Stomach (tissue), 9 donors: ENCODE data around the gene ANGEL1. TPM values are rescaled to one million over a fixed set of nuclear protein-coding genes. Genes with fewer than 3 reads are reported as not detected.

Experiments
- DNase-seq, 2 donors: peaks; one replicate each; pipeline versions ENCODE4 v3.0.0 to v3.0.0-alpha.2; 2013 to 2019
- H3K27ac ChIP-seq, 5 donors: fragments of 200-600 bp in 4 of 5; sonication (generic) in 4 of 5; one replicate each; pipeline ENCODE4 v1.5.1; 2013 to 2019; ENCODE audit warnings: mild to moderate bottlenecking in 1 of 5, moderate library complexity in 1 of 5
- H3K27me3 ChIP-seq, 3 donors: fragments of 200-600 bp; sonication (generic); one replicate each; pipeline ENCODE4 v1.5.1; 2017 to 2019; ENCODE audit warnings: mixed run types in 1 of 3
- H3K36me3 ChIP-seq, 4 donors: fragments of 200-600 bp; sonication (generic); 1 replicate in 3 of 4; 2 replicates in 1 of 4; pipeline ENCODE4 v1.5.1; 2016 to 2019
- H3K4me1 ChIP-seq, 4 donors: fragments of 200-600 bp; sonication (generic); one replicate each; pipeline ENCODE4 v1.5.1; 2016 to 2019
- H3K4me3 ChIP-seq, 4 donors: fragments of 200-600 bp; sonication (generic) in 3 of 4; one replicate each; pipeline ENCODE4 v1.5.1; 2016 to 2019; ENCODE audit warnings: mild to moderate bottlenecking in 1 of 4
- H3K9me3 ChIP-seq, 4 donors: fragments of 200-600 bp; sonication (generic); one replicate each; pipeline ENCODE4 v1.5.1; 2016 to 2019
- CTCF ChIP-seq, 7 experiments: fragments of 450-650 bp in 4 of 7; fragments of 200-600 bp in 3 of 7; sonication (generic) in 3 of 7; IDR thresholded peaks; one replicate each; pipeline ENCODE4 v1.5.1; 2016 to 2019; ENCODE audit warnings: antibody characterized with exemption in 7 of 7, control low read depth in 2 of 7, mild to moderate bottlenecking in 1 of 7
- EP300 ChIP-seq: sonication (generic); formaldehyde crosslinking; IDR thresholded peaks from one replicate; pipeline ENCODE4 v1.6.1; 2017; ENCODE audit warnings: antibody characterized with exemption
- POLR2A ChIP-seq, 4 donors: fragments of 450-650 bp; IDR thresholded peaks; one replicate each; pipeline ENCODE4 v1.6.1; 2016; ENCODE audit warnings: antibody characterized with exemption in 4 of 4, control low read depth in 2 of 4, mild to moderate bottlenecking in 1 of 4, moderate library complexity in 1 of 4
- POLR2AphosphoS5 ChIP-seq, 3 donors: sonication (generic); formaldehyde crosslinking; IDR thresholded peaks; one replicate each; pipeline ENCODE4 v1.6.1; 2016; ENCODE audit warnings: antibody characterized with exemption in 3 of 3
- WGBS, 5 donors: extraction: QIAGEN DNeasy Blood & Tissue Kit in 3 of 5; methylation state at CpG; one replicate each; pipeline versions ENCODE4 v1.1.5 to v1.1.7; 2013 to 2018; 5-methylcytosine and 5-hydroxymethylcytosine counted together
- intact Hi-C: fragments of 100-400 bp; cut with DNase I; formaldehyde crosslinking; loops from one replicate; pipeline ENCODE4 v1.15.1; 2023; ENCODE audit warnings: low total_unique reads
- polyA plus RNA-seq, 3 donors: library from polyadenylated mRNA; stranded (reverse); fragments of 200-250 nt; gene quantifications; one replicate each; pipeline ENCODE4 v1.2.3, GENCODE V29; 2013
- total RNA-seq, 5 donors: library from RNA; depleted of rRNA; stranded (reverse); fragments of >200 nt; gene quantifications; one replicate each; pipeline versions ENCODE4 v1.1.0 to v1.2.3, GENCODE V29; 2014 to 2016
- donor health status: healthy with polysubstance abuse.
- donor health status: Bipolar disorder and iron deficiency.
- donor health status: healthy.

Gene ANGEL1
- total and polyA plus RNA-seq, 8 donors = 2.3 to 32.6 (median 12.7) TPM

GRCh38 chr14:76779221-76780057 lies 33.2 kb downstream of the ANGEL1 start:
- DNase-seq = no peak
- intact Hi-C loops = no loop called here
- WGBS, 5 donors = 87 to 94% (median 90%) methylated on average over 6 to 7 of the region's 7 CpGs
- H3K27ac ChIP-seq = no peak overlapping the region
- peaks cover 0 to 31% (median 6%) of the 10 kb centered on the region in 4 donors for H3K4me1 ChIP-seq
- no peak overlapping the region for H3K4me3 ChIP-seq
- H3K9me3 ChIP-seq = no peaks in the 10 kb centered on the region
- TF ChIP-seq POLR2AphosphoS5 (IDR thresholded peaks at IDR 0.05) (no peak), POLR2A (IDR thresholded peaks at IDR 0.05) (no peak), CTCF (IDR thresholded peaks at IDR 0.05) (no peak), EP300 (no peak)
- H3K36me3 ChIP-seq = peaks cover 0 to 41% (median 36%) of the 10 kb centered on the region in 4 donors
- no peaks in the 10 kb centered on the region for H3K27me3 ChIP-seq

GRCh38 chr14:76778546-76779215 lies 34.0 kb downstream of the ANGEL1 start:
- H3K4me1 ChIP-seq = peaks cover 0 to 37% (median 8%) of the 10 kb centered on the region in 4 donors
- H3K27me3 ChIP-seq = no peaks in the 10 kb centered on the region
- H3K4me3 ChIP-seq = no peak overlapping the region
- no peaks in the 10 kb centered on the region for H3K9me3 ChIP-seq
- H3K36me3 ChIP-seq = peaks cover 0 to 37% (median 31%) of the 10 kb centered on the region in 4 donors
- DNase-seq = no peak
- intact Hi-C loops = no loop called here
- TF ChIP-seq EP300 (no peak), POLR2A (IDR thresholded peaks at IDR 0.05) (no peak), CTCF (IDR thresholded peaks at IDR 0.05) (no peak), POLR2AphosphoS5 (IDR thresholded peaks at IDR 0.05) (no peak)
- no peak overlapping the region for H3K27ac ChIP-seq
- 82 to 86% (median 86%) methylated on average over 15 to 16 of the region's 16 CpGs for WGBS, 5 donors

GRCh38 chr14:76777721-76778120 lies 35.0 kb downstream of the ANGEL1 start:
- DNase-seq = no peak
- WGBS, 5 donors = 72 to 89% (median 83%) methylated on average over 9 of the region's 9 CpGs
- Histone ChIP-seq H3K27ac (peak overlapping the region in 1 of 5 donors; percentile 34), H3K27me3 (no peaks in the 10 kb centered on the region), H3K4me1 (peaks cover 0 to 42% (median 13%) of the 10 kb centered on the region in 4 donors), H3K9me3 (no peaks in the 10 kb centered on the region), H3K36me3 (peaks cover 0 to 37% (median 22%) of the 10 kb centered on the region in 4 donors), H3K4me3 (no peak overlapping the region)
- intact Hi-C loops = no loop called here
- TF ChIP-seq POLR2A (IDR thresholded peaks at IDR 0.05) (no peak), EP300 (no peak), CTCF (IDR thresholded peaks at IDR 0.05) (no peak), POLR2AphosphoS5 (IDR thresholded peaks at IDR 0.05) (no peak)

- intact Hi-C loops = no loop called here
- Histone ChIP-seq H3K27me3 (no peaks in the 10 kb centered on the region), H3K36me3 (peaks cover 0 to 27% (median 11%) of the 10 kb centered on the region in 4 donors), H3K9me3 (no peaks in the 10 kb centered on the region), H3K4me3 (no peak overlapping the region), H3K4me1 (peaks cover 0 to 37% (median 13%) of the 10 kb centered on the region in 4 donors), H3K27ac (no peak overlapping the region)
- DNase-seq = no peak
- TF ChIP-seq POLR2AphosphoS5 (IDR thresholded peaks at IDR 0.05) (no peak), POLR2A (IDR thresholded peaks at IDR 0.05) (no peak), EP300 (no peak), CTCF (IDR thresholded peaks at IDR 0.05) (no peak)
- WGBS, 5 donors = 71 to 84% (median 77%) methylated on average over 9 to 10 of the region's 10 CpGs
These were observed 36.0 kb downstream of the ANGEL1 start for GRCh38 chr14:76776428-76777251.
